ENCODE results near the gene TMEM208.

The TMEM208 gene

DNA sequence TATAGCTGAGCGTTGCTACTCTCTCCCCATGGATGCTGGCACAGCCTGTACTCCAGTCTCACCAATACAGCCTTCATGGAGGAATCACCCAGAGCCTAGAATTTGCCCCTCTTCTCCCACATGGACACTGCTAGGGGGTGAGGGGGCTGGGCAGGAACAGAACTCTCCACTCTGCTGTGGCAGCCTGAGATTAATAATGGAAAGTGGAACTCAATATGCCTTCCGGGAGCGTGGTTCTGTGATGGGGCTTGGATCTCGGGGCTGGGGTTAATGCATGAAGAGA lies 23.1 kb downstream of the TMEM208 start:
- no peak for DNase-seq (ENCODE audit: low read depth in 2 of 2)

- no peak for DNase-seq (ENCODE audit: low read depth in 2 of 2)
Measured at GRCh38 chr16:67252609-67253497, 25.9 kb downstream of the TMEM208 start.

- no peak for DNase-seq (ENCODE audit: low read depth in 2 of 2)
Measured at GRCh38 chr16:67254801-67255552, 28.0 kb downstream of the TMEM208 start.

DNA sequence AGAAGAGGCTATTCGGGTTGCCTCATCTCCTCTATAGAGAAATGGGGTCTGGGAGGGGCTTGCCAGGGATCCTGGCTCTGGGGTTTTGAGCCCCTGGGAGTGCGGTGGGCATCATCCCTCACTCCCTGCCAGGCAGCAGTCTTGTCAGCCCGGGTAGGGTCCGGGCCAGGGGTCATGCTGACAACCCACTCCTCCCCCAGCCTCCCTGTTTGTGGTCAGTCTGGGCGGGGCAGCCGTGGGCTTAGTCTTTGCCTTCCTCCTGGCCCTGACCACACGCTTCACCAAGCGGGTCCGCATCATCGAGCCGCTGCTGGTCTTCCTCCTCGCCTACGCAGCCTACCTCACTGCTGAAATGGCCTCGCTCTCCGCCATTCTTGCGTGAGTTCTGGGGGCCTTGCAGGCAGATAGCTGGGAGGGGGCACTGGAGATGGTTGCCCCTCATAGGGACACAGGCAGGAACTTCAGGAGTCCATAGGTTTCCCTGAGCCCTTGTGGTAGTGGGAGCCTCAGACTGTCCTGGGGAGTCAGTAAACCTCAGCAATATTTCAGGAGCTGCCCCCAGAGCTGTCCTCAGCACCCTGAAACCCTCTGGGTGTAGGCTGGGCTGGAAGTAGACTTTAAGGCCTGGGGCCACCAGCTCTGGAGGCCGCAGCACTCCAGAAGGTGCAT lies 28.8 kb downstream of the TMEM208 start:
- DNase-seq (ENCODE audit: low read depth in 2 of 2) = no peak

- no peak for DNase-seq (ENCODE audit: low read depth in 2 of 2)
Measured at GRCh38 chr16:67256701-67257230, 29.8 kb downstream of the TMEM208 start.

DNA sequence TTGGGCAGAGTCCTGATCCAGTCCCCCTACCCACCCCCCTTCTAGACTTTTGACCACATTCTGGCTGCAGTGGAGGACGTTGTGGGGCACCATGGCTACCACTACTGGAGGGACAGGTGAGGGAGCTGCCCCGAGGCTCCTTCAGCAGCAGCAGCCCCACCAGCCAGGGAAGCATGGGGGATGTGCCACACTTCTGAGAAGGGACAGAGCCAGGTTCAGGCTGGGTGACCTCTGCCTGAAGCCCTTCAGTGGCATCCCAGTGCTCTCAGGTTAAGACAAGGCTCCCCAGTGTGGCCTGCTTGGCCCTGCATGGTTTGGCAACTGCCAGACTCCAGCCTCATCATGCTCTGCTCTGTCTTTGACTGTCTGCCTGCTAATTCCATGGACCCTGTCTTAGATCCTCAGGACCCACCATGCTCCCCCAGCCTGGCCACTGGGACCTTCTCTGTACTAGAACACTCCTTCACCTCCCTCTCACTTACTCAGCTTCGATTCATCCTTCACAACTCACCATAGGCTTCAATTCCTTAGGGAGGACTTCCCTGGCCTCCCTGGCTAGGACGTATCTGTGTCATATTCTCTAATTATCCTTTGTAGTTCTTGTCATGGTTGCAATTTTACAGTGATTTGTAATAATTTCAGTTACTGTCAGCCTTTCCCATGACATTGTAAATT lies 30.7 kb downstream of the TMEM208 start:
- DNase-seq (ENCODE audit: low read depth in 2 of 2) = no peak

DNA sequence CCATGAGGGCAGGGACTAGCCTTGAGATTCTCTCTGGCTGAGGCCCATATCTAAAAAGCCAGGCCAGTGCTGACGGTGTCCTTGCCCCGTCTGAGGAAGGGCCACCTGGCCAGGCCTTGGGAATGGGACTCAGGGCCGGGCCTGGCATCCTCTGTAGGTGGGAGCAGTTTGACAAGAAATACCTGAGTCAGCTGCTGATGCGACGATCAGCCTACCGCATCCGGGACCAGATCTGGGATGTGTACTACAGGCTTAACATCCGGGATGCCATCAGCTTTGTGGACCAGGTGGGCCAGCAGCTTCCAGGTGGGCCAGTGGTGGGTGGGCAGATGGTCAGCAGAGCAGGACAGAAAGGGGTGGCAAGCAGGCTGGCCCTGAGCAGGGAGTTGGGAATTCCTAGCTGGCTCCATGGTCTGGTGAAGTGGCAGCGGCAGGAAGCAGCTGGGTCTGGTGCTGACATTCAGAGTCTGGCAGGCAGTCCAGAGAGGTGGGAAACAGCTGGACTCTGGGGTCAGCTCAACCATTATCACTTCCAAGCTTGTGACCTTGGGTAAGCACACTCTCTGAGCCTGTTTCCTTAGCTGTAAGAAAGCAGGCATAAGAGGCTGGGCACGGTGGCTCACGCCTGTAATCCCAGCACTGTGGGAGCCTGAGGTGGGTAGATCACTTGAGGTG lies 31.4 kb downstream of the TMEM208 start:
- DNase-seq (ENCODE audit: low read depth in 2 of 2) = no peak

DNA sequence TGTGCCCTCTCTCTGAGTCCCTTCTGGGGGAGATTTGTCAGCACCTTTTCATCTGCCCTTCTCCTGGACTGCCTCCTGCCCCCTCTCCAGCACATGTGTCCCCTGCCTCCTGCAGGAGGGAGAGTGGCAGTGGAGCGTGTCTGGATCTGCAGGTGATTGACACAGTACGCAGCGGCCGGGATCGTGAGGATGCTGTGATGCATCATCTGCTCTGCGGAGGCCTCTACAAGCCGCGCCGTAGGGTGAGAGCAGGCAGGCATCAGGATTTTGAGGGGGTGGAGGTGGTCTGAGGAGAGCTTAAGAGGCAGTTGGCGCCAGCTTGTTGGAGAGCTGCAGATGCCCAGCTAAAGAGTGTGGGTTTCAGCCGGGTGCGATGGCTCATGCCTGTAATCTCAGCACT lies 32.8 kb downstream of the TMEM208 start:
- no peak for DNase-seq (ENCODE audit: low read depth in 2 of 2)

- DNase-seq (ENCODE audit: low read depth in 2 of 2) = no peak
Measured at GRCh38 chr16:67260426-67261063, 33.6 kb downstream of the TMEM208 start.

DNA sequence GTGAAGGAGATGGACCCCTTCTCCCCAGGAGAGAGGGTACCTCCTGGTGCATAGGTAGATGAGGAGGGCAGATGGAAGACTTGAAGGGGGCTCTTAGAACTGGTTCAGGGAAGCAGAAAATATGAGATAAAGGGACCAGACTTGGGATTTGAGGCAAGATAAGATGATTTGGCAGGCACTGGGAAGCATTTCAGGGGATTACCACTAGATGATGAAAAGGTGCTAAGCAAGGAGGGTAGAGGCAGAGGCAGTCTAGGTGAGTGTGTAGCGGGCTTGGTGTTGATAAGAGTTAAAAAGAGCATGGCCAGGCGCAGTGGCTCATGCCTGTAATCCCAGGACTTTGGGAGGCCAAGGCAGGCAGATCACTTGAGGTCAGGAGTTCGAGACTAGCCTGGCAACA lies 36.3 kb downstream of the TMEM208 start:
- no peak for DNase-seq (ENCODE audit: low read depth in 2 of 2)

DNA sequence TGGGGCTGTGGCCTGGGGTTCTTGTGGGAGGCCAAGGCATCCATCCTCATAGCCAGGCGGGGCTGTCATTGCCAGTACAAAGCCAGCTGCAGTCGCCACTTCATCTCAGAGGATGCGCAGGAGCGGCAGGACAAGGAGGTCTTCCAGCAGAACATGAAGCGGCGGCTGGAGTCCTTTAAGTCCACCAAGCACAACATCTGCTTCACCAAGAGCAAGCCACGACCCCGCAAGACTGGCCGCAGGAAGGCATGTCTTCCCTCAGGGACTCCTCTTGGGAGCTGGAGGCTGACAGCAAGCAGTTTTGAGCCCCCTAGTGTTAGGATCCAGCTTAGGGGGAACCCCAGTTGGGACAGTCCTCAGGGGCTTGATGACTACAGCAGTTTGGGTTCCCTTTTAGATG lies 37.3 kb downstream of the TMEM208 start:
- DNase-seq (ENCODE audit: low read depth in 2 of 2) = no peak

DNA sequence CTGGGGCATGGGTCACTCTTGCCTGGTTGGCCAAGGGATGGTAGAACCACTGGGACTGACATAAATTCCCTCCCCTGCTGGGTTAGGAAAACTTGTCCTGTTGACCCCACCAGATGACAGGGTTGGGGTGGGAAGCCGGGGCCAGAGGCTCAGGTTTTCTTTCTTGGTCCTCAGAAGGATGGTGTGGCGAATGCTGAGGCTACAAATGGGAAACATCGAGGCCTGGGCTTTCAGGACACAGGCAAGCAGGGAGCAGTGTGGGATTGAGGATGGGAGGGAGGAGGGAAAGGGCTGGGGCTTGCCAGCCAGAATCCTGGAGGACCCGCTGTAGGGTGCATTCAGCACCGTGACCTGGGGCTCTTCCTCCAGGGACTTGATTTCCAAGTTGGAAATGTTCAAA lies 37.9 kb downstream of the TMEM208 start:
- no peak for DNase-seq (ENCODE audit: low read depth in 2 of 2)

DNA sequence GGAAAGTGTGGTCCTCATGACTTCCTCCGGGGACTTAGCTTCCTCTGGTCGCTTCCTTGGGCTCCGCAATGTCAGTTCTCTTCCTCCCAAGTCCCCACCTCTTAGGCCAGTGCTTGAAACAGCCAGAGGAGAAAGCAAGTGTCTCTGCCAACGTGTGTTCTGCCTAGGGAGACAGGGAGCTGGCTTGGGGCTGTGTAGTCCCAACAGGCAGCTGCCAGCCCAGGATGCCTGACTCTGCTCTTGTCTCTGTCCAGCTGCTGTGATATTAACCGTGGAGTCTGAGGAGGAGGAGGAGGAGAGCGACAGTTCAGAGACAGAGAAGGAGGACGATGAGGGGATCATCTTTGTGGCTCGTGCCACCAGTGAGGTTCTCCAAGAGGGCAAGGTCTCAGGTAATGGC lies 38.9 kb downstream of the TMEM208 start:
- no peak for DNase-seq (ENCODE audit: low read depth in 2 of 2)

DNA sequence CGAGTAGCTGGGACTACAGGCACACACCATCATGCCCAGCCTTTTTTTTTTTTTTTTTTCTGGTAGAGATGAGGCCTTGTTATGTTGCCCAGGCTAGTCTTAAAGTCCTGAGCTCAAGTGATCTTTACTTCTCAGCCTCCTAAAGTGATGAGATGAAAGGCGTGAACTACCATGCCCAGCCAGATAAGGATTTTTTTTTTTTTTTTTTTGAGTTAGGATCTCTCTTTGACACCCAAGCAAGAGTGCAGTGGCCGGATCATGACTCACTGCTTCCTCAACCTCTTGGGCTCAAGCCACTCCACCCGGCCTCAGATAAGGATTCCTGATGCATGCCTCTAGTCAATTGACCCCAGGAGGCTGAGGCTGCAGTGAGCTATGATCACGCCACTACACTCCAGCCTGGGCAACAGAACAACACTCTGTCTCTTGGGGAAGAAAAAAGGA lies 41.2 kb downstream of the TMEM208 start:
- DNase-seq (ENCODE audit: low read depth in 2 of 2) = no peak

- DNase-seq (ENCODE audit: low read depth in 2 of 2) = no peak
Measured at GRCh38 chr16:67269766-67270165, 42.8 kb downstream of the TMEM208 start.

DNA sequence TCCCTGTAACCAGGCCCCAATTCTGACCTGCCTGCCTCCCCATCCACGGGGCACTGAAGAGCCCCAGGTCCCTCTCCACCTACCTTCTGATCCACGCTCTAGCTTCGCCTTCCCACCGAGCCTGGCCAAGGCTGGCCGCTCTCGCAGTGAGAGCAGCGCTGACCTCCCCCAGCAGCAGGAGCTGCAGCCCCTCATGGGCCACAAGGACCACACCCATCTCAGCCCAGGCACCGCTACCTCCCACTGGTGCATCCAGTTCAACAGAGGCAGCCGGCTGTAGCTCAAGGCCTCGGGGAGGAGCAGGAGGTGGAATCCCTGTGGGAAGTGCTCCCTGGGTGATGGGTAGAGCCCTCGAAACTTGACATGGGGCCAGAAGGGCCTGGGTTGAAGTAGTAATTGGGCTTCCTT lies 44.0 kb downstream of the TMEM208 start:
- no peak for DNase-seq (ENCODE audit: low read depth in 2 of 2)

DNA sequence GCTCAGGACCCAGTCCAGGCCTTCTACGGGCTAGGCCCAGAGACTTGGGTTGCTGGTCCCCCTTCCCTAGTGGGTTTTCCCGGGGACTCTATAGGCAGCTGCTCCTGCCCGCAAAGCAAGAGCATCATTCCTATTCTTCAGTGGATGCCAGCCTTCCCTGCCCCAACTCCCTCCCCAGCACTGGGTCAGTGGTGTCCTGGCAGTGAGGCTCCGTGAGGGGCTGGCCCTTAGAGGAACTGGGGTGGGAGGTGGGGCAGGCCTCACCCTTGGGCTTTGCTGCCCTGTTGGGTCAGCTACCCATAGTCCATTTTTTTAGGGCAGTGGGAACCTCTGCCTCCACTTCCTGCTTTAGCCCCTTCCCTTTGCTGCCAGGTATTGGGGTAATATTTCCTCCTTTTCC lies 44.5 kb downstream of the TMEM208 start:
- DNase-seq (ENCODE audit: low read depth in 2 of 2) = no peak

DNA sequence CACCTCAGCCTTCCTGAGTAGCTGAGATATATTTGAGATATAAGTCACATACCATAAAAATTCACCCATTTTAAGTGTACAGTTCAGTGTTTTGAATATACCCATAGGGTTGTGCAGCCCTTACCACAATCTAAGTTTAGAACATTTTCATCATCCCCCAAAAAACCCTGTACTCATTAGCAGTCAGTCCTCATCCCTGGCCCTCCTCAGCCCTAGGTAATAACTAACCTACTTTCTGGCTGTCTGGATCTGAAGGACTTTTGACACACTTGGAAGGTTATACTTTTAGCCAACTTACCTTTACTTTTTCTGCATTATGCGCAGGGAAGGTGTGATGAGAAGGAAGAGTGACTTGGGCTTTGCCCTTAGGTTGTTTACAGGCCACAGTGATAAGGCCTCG lies 48.4 kb downstream of the TMEM208 start:
- no peak for DNase-seq (ENCODE audit: low read depth in 2 of 2)

- no peak for DNase-seq (ENCODE audit: low read depth in 2 of 2)
Measured at GRCh38 chr16:67277294-67277998, 50.5 kb downstream of the TMEM208 start.

All from stimulated activated CD8-positive, alpha-beta memory T cell treated with anti-CD3 and anti-CD28 coated beads, Interleukin-7, amount 100 ng/mL, for 1 hour (primary cell).